HepG2 (cell line): ENCODE data around the gene SAA4. TPM values are rescaled to one million over a fixed set of nuclear protein-coding genes. Genes with fewer than 3 reads are reported as not detected.

Experiments
- ATAC-seq: fragments of 200-7000 bp; cut with Tn5 transposase; 3 replicates; pipeline ENCODE4 v1.9.1; 2020; ENCODE audit warnings: mild to moderate bottlenecking, moderate library complexity
- BruUV-seq: library from RNA; stranded (reverse); fragments of 400-500 nt; replicated peaks from 2 replicates; lab custom pipeline; 2021; lab: Mats Ljungman, UMichigan
- CTCF ChIA-PET: fragments of 300-600 bp; formaldehyde crosslinking; extraction: SDS; loops from one replicate; lab custom pipeline; 2021; ENCODE audit warnings: low total read pairs, inconsistent platforms, low intra/inter-chr PET ratio; lab: Yijun Ruan, JAX
- POLR2A ChIA-PET: fragments of 350-600 bp; sonication (Branson Sonifier 250); formaldehyde crosslinking; loops from one replicate; lab custom pipeline; 2020; ENCODE audit warnings: antibody characterized with exemption, inconsistent platforms; lab: Yijun Ruan, JAX
- DNase-seq: peaks from one replicate; pipeline ENCODE4 v3.0.0-alpha.2; 2015; ENCODE audit warnings: low spot score
- FAIRE-seq: peaks from 3 replicates; lab custom pipeline; 2011; peaks lifted over from hg19 to GRCh38; lab: Jason Lieb, UNC
- H2AFZ ChIP-seq: one replicate; pipeline ENCODE4 v1.6.1; 2011; ENCODE audit warnings: low read length, inconsistent platforms
- H3K27ac ChIP-seq: fragments of 300-600 bp; 3 replicates; pipeline ENCODE4 v1.8.0; 2011; ENCODE audit warnings: mixed run types, mild to moderate bottlenecking, mixed read lengths, low read length, inconsistent platforms; ENCODE audit not compliant: insufficient read depth; ENCODE audit errors: extremely low read length
- H3K27me3 ChIP-seq, 2 experiments: fragments of 200-600 bp in 1 of 2; 2 replicates in 1 of 2; 3 replicates in 1 of 2; pipeline versions ENCODE4 v1.6.0 to v1.8.0; 2011; ENCODE audit warnings: low read length in 2 of 2, mild to moderate bottlenecking in 2 of 2, moderate library complexity in 2 of 2, inconsistent platforms in 1 of 2; ENCODE audit not compliant: insufficient read depth in 2 of 2, control insufficient read depth in 1 of 2
- H3K36me3 ChIP-seq, 2 experiments: fragments of 200-600 bp in 1 of 2; replicated peaks in 1 of 2; 2 replicates in 1 of 2; 3 replicates in 1 of 2; pipeline versions ENCODE4 v1.5.1 to v1.8.0; 2011; ENCODE audit warnings: low read length in 2 of 2, inconsistent platforms in 1 of 2; ENCODE audit not compliant: insufficient read depth in 2 of 2, control insufficient read depth in 1 of 2
- H3K4me1 ChIP-seq: 2 replicates; pipeline ENCODE4 v1.5.1; 2012; ENCODE audit warnings: low read length, inconsistent platforms; ENCODE audit not compliant: insufficient read depth
- H3K4me2 ChIP-seq: 2 replicates; pipeline ENCODE4 v1.6.0; 2011; ENCODE audit warnings: low read depth, low read length, inconsistent platforms
- H3K4me3 ChIP-seq, 3 experiments: fragments of 200-600 bp in 1 of 3; sonication (generic), shearing (Covaris generic) in 1 of 3; replicated peaks in 1 of 3; 2 replicates each; pipeline ENCODE4 v1.5.1; 2011 to 2016; ENCODE audit warnings: low read length in 3 of 3, inconsistent platforms in 2 of 3, low read depth in 2 of 3, mild to moderate bottlenecking in 2 of 3, control low read depth in 1 of 3, mixed read lengths in 1 of 3; ENCODE audit not compliant: insufficient read depth in 1 of 3
- H3K79me2 ChIP-seq: one replicate; pipeline ENCODE4 v1.6.1; 2011; ENCODE audit warnings: low read length, inconsistent platforms; ENCODE audit not compliant: insufficient read depth
- H3K9ac ChIP-seq: 2 replicates; pipeline ENCODE4 v1.6.0; 2011; ENCODE audit warnings: mild to moderate bottlenecking, low read depth, low read length, inconsistent platforms; ENCODE audit not compliant: insufficient read depth
- H3K9me3 ChIP-seq: 2 replicates; pipeline ENCODE4 v1.5.1; 2012; ENCODE audit warnings: mild to moderate bottlenecking, low read length
- H4K20me1 ChIP-seq: 2 replicates; pipeline ENCODE4 v1.6.0; 2011; ENCODE audit warnings: inconsistent platforms, mild to moderate bottlenecking, low read length, moderate library complexity; ENCODE audit not compliant: insufficient read depth
- JUN ChIP-seq: sonication (generic); formaldehyde crosslinking; IDR thresholded peaks from 2 replicates; pipeline ENCODE4 v1.4.0; 2020; ENCODE audit warnings: mild to moderate bottlenecking, missing genetic modification reagents
- NFYC ChIP-seq: IDR thresholded peaks from 2 replicates; pipeline ENCODE4 v1.6.1; 2016; ENCODE audit warnings: missing genetic modification reagents, missing compliant biosample characterization
- POLR2G ChIP-seq: fragments of 200-400 bp; formaldehyde crosslinking; IDR thresholded peaks from 2 replicates; pipeline ENCODE4 v1.6.1; 2018; ENCODE audit warnings: mild to moderate bottlenecking, low read depth, low read length, moderate library complexity
- PRMT3 ChIP-seq: sonication (generic); formaldehyde crosslinking; IDR thresholded peaks from 2 replicates; pipeline ENCODE4 v1.8.1; 2022; ENCODE audit warnings: low read depth, mild to moderate bottlenecking, moderate library complexity, missing genetic modification reagents, borderline replicate concordance
- RFX3 ChIP-seq: IDR thresholded peaks from 2 replicates; pipeline ENCODE4 v1.6.1; 2016; ENCODE audit warnings: missing biosample characterization, missing genetic modification reagents
- TEAD3 ChIP-seq: optimal IDR thresholded peaks from 2 replicates; pipeline ENCODE3; 2016; ENCODE audit warnings: borderline replicate concordance
- ZIK1 ChIP-seq: sonication (generic); formaldehyde crosslinking; IDR thresholded peaks from 2 replicates; pipeline ENCODE4 v1.5.0; 2020; ENCODE audit warnings: mild to moderate bottlenecking, low read depth, missing genetic modification reagents, borderline replicate concordance
- ZNF773 ChIP-seq: sonication (generic); formaldehyde crosslinking; IDR thresholded peaks from 2 replicates; pipeline ENCODE4 v1.4.0; 2020; ENCODE audit warnings: missing genetic modification reagents, borderline replicate concordance
- WGBS: methylation state at CpG from one replicate; pipeline ENCODE4 v1.1.6; 2017; ENCODE audit warnings: low lambda C conversion rate; 5-methylcytosine and 5-hydroxymethylcytosine counted together
- in situ Hi-C: cut with HindIII; loops from 2 replicates; pipeline ENCODE4 v1.10.0; 2017; ENCODE audit warnings: low pct_unique_long_range_greater_than_20kb; ENCODE audit not compliant: extremely low pct_ligation_motif_present
- intact Hi-C: fragments of 100-400 bp; cut with micrococcal nuclease; formaldehyde crosslinking; loops from one replicate; pipeline ENCODE4 v1.10.0; 2022; ENCODE audit not compliant: unreplicated experiment
- polyA plus RNA-seq, 8 experiments: library from polyadenylated mRNA; depleted of rRNA in 3 of 8; stranded (reverse) in 7 of 8; unstranded in 1 of 8; fragments of >200 nt; fragmentation: Illumina TruSeq in 4 of 8; extraction: Trizol in 4 of 8; gene quantifications; 2 replicates each; pipeline versions ENCODE4 v1.2.1 to v1.2.3, GENCODE V29; 2011 to 2016; ENCODE audit warnings: low read depth in 4 of 8, missing spikeins in 1 of 8, mixed read lengths in 1 of 8; ENCODE audit not compliant: insufficient read depth in 1 of 8
- total RNA-seq, 5 experiments: library from RNA; depleted of rRNA; stranded (reverse); fragments of >200 nt; fragmentation: Illumina TruSeq; extraction: Trizol; gene quantifications; 2 replicates each; pipeline ENCODE4 v1.2.3, GENCODE V29; 2016; ENCODE audit warnings: low read depth in 1 of 5
- TF ChIP-seq, protein P1 (sequence below): sonication (generic); formaldehyde crosslinking; IDR thresholded peaks from 2 replicates; pipeline ENCODE4 v1.4.0; 2020; ENCODE audit warnings: missing genetic modification reagents, mild to moderate bottlenecking, borderline replicate concordance
- TF ChIP-seq, protein P2 (sequence below): IDR thresholded peaks from 2 replicates; pipeline ENCODE4 v1.6.1; 2012; ENCODE audit warnings: inconsistent platforms
- TF ChIP-seq, protein P3 (sequence below): sonication (generic); formaldehyde crosslinking; IDR thresholded peaks from 2 replicates; pipeline ENCODE4 v1.4.0; 2020; ENCODE audit warnings: low read depth, mild to moderate bottlenecking, missing genetic modification reagents
- TF ChIP-seq, protein P4 (sequence below): sonication (generic); formaldehyde crosslinking; IDR thresholded peaks from 2 replicates; pipeline ENCODE4 v1.5.0; 2020; ENCODE audit warnings: mild to moderate bottlenecking, missing genetic modification reagents, moderate library complexity

SAA4 gene
- total and polyA plus RNA-seq, 2 of the 13 experiments (the other 11 are each of a cell fraction or from before 2014, with no cell fraction given): 53.4 to 253 TPM

DNA sequence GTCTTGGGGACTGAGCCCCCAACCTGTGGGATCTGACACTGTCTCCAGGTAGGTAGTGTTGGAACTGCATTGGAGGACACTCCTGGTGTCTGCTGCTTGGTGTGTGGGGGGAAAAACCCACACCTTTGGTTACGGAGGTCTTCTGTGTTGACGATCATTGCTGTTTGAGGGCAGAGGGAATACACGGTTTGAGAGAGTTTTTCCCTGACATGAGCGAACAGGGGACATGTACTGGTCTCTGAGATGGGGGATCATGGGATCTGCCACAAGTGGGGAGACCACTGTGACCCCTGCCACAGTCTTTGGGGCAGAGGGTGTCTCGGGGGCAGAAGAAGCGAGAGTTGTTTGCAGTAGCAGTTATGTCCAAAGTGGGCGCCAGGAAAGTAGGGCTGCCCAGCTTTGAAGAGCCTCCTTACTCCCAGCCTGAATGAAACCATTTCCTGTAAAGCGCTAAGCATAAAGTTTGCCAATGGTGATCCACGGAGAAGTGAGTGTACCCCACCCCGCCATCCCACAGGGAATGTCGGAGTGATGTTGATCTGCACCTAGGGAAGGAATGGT, 17.3 kb upstream of the SAA4 start (continued):
- TF ChIP-seq PRMT3 (CRISPR knock-in tag): no peak
- TF ChIP-seq, protein P1, sequence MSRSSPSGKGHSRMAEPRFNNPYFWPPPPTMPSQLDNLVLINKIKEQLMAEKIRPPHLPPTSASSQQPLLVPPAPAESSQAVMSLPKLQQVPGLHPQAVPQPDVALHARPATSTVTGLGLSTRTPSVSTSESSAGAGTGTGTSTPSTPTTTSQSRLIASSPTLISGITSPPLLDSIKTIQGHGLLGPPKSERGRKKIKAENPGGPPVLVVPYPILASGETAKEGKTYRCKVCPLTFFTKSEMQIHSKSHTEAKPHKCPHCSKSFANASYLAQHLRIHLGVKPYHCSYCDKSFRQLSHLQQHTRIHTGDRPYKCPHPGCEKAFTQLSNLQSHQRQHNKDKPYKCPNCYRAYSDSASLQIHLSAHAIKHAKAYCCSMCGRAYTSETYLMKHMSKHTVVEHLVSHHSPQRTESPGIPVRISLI: no peak

DNA sequence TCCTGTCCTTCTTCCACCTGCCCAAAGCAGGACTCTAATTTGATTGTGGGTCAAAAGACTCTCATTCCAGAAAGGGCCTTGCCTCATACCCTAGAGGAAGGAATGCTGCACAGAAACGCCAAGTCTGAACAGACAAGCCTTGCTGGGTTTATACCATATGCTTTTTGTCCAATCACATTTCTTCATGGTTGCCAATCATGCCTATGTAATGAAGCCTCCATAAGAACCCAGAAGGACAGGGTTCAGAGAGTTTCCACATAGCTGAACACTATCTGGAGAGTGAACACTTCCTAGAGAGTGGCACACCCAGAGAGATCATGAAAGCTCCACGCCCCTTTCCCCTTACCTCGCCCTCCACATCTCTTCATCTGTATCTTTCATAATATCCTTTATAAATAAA, 16.6 kb upstream of the SAA4 start:
- no peak overlapping the region for H3K9ac ChIP-seq
- ChIA-PET POLR2A (no interaction called here), CTCF (no interaction called here)
- no peaks in the 10 kb centered on the region for H3K9me3 ChIP-seq
- H2AFZ ChIP-seq: no peak overlapping the region
- H3K4me1 ChIP-seq: no peaks in the 10 kb centered on the region
- H3K27me3 ChIP-seq: peaks cover 0 to 9% of the 10 kb centered on the region in 2 experiments; a peak in 2 of 5 replicates
- H3K27ac ChIP-seq: no peak overlapping the region
- DNase-seq (no peak), FAIRE-seq (no peak), ATAC-seq (peak; percentile 66)
- BruUV-seq: no TSS peak
- 53% methylated on average over 3 of the region's 3 CpGs for WGBS
- in situ Hi-C loops (no loop called here), intact Hi-C loops (no loop called here)
- no peaks in the 10 kb centered on the region for H4K20me1 ChIP-seq
- H3K4me2 ChIP-seq: no peak overlapping the region
- no peaks in the 10 kb centered on the region for H3K79me2 ChIP-seq
- H3K36me3 ChIP-seq: no peaks in the 10 kb centered on the region
- no peak overlapping the region for H3K4me3 ChIP-seq
- peak; percentile 87 for TF ChIP-seq TEAD3 (CRISPR knock-in tag)
- TF ChIP-seq ZNF773 (CRISPR knock-in tag): no peak

DNA sequence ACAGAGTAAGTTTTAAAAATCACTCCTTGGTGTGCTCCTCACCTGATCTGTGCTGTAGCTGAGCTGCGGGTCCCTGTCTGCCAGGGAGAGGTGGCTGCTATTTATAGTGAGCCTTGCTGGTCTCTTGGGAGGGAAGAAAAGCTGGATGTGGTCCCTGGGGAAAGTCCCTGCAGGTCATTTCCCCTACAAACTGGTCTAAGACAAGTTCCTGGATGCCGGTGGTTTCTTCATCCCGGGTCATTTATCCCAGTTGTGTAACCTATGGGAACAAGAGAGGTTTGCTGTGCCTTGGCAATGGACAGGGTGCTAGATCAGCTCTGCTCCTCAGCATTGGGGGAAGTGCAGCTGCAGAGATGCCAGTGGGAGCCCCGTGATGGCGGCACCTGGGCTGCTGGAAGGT, 12.0 kb upstream of the SAA4 start, which contains the start of gene SAA2:
SAA2 (minus strand) TSS at position 108 of the 400 bp plus-strand sequence. CDS start 657 bp downstream, outside the sequence.
- Histone ChIP-seq H3K27me3 (peaks cover 0 to 9% of the 10 kb centered on the region in 2 experiments; a peak in 2 of 5 replicates), H3K4me1 (no peaks in the 10 kb centered on the region), H3K79me2 (no peaks in the 10 kb centered on the region), H3K4me3 (no peak within 1 kb of the TSS), H3K9me3 (no peaks in the 10 kb centered on the region), H2AFZ (no peak within 1 kb of the TSS), H3K27ac (no peak within 1 kb of the TSS), H3K36me3 (no peaks in the 10 kb centered on the region), H3K4me2 (peak within 1 kb of the TSS; percentile 36; the same call in 1 of the 2 replicates), H4K20me1 (no peaks in the 10 kb centered on the region), H3K9ac (no peak within 1 kb of the TSS)
- ChIA-PET CTCF (no interaction called here), POLR2A (no interaction called here)
- WGBS: 10% methylated on average over 4 of the region's 5 CpGs
- intact Hi-C loops: no loop called here
- FAIRE-seq (no peak), DNase-seq (no peak), ATAC-seq (no peak; the same call in 2 of the 3 replicates)
- BruUV-seq: no TSS peak
- in situ Hi-C loops: no loop called here
- TF ChIP-seq, protein P2, sequence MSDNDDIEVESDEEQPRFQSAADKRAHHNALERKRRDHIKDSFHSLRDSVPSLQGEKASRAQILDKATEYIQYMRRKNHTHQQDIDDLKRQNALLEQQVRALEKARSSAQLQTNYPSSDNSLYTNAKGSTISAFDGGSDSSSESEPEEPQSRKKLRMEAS: no peak
- TF ChIP-seq, protein P3, sequence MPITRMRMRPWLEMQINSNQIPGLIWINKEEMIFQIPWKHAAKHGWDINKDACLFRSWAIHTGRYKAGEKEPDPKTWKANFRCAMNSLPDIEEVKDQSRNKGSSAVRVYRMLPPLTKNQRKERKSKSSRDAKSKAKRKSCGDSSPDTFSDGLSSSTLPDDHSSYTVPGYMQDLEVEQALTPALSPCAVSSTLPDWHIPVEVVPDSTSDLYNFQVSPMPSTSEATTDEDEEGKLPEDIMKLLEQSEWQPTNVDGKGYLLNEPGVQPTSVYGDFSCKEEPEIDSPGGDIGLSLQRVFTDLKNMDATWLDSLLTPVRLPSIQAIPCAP: no peak
- no peak for TF ChIP-seq ZIK1 (CRISPR knock-in tag)
- TF ChIP-seq, protein P4, sequence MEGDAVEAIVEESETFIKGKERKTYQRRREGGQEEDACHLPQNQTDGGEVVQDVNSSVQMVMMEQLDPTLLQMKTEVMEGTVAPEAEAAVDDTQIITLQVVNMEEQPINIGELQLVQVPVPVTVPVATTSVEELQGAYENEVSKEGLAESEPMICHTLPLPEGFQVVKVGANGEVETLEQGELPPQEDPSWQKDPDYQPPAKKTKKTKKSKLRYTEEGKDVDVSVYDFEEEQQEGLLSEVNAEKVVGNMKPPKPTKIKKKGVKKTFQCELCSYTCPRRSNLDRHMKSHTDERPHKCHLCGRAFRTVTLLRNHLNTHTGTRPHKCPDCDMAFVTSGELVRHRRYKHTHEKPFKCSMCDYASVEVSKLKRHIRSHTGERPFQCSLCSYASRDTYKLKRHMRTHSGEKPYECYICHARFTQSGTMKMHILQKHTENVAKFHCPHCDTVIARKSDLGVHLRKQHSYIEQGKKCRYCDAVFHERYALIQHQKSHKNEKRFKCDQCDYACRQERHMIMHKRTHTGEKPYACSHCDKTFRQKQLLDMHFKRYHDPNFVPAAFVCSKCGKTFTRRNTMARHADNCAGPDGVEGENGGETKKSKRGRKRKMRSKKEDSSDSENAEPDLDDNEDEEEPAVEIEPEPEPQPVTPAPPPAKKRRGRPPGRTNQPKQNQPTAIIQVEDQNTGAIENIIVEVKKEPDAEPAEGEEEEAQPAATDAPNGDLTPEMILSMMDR (CRISPR knock-in tag): no peak
- no peak for TF ChIP-seq POLR2G
- TF ChIP-seq RFX3 (CRISPR knock-in tag): no peak
- TF ChIP-seq NFYC (CRISPR knock-in tag): no peak
- TF ChIP-seq JUN (CRISPR knock-in tag): no peak
